Measurements from ENCODE around the gene GDF11. TPM values are rescaled to one million over a fixed set of nuclear protein-coding genes. Genes with fewer than 3 reads are reported as not detected.

The GDF11 gene
- total RNA-seq, 1 experiment from 2014 or later, result 31.8 TPM

GRCh38 chr12:55720071-55720564 is 22.8 kb upstream of the GDF11 start, which contains the start of gene RDH5:
Gene RDH5, plus strand, starts transcription at chr12:55720393. Its CDS starts 792 bp downstream, at chr12:55721185.
- Mint-ChIP-seq H3K4me3 (no peak within 1 kb of the TSS), H3K9me3 (peaks cover 0 to 3% of the 10 kb centered on the region in 2 experiments; a peak in 3 of 5 replicates), H3K36me3 (ENCODE audit: insufficient read depth in 1 of 3, low read depth in 3 of 3) (peaks cover 3 to 30% (median 21%) of the 10 kb centered on the region in 3 experiments; a peak in 6 of 7 replicates), H3K27ac (peak within 1 kb of the TSS in 2 of 3 experiments; percentile 68 to 75; a peak in 3 of 7 replicates), H3K4me1 (peaks cover 44 to 46% of the 10 kb centered on the region in 2 experiments), H3K27me3 (ENCODE audit: low read depth) (peaks cover 4% of the 10 kb centered on the region)
- no peak within 1 kb of the TSS for H2BK12ac ChIP-seq (ENCODE audit: insufficient read length, low read depth, low read length)
- H4K5ac ChIP-seq (ENCODE audit: insufficient read length, low read depth, low read length), result no peak within 1 kb of the TSS
- H3K56ac ChIP-seq (ENCODE audit: insufficient read length, low read depth, low read length), result no peak within 1 kb of the TSS
- H3K27me3 ChIP-seq (ENCODE audit: insufficient read depth, low read length), result no peaks in the 10 kb centered on the region
- no peak within 1 kb of the TSS for H2BK120ac ChIP-seq (ENCODE audit: low read depth, low read length, poor library complexity, severe bottlenecking)
- no peak within 1 kb of the TSS for H3K4ac ChIP-seq (ENCODE audit: low read depth, low read length)
- no peak within 1 kb of the TSS for H2BK5ac ChIP-seq (ENCODE audit: insufficient read length, low read length)
- no peak within 1 kb of the TSS for H3K4me2 ChIP-seq (ENCODE audit: insufficient read depth, insufficient read length, low read length)
- no peak within 1 kb of the TSS for H2BK20ac ChIP-seq (ENCODE audit: low read depth, low read length, poor library complexity, severe bottlenecking)
- H3K18ac ChIP-seq (ENCODE audit: insufficient read length, low read depth, low read length), result no peak within 1 kb of the TSS
- no peak within 1 kb of the TSS for H2AFZ ChIP-seq (ENCODE audit: low read length)
- no peak within 1 kb of the TSS for H3K14ac ChIP-seq (ENCODE audit: insufficient read depth, low read length)
- no peaks in the 10 kb centered on the region for H4K20me1 ChIP-seq (ENCODE audit: control insufficient read depth, insufficient read depth, insufficient read length)
- no peak within 1 kb of the TSS for H3K27ac ChIP-seq (ENCODE audit: insufficient read length, low read depth, low read length)
- no peak within 1 kb of the TSS for H3T11ph ChIP-seq (ENCODE audit: low read length)
- H2AK5ac ChIP-seq (ENCODE audit: insufficient read length, low read length), result no peak within 1 kb of the TSS
- no peaks in the 10 kb centered on the region for H3K79me2 ChIP-seq (ENCODE audit: insufficient read depth, low read length)
- peaks cover 9% of the 10 kb centered on the region for H3K23me2 ChIP-seq (ENCODE audit: insufficient read length, low read depth, low read length, poor library complexity, severe bottlenecking)
- no CpG with 5 or more reads among the region's 6 CpGs for WGBS (ENCODE audit: extremely low coverage, insufficient read length, low lambda C conversion rate)
- H2BK15ac ChIP-seq (ENCODE audit: low read depth, low read length), result no peak within 1 kb of the TSS
- H3K4me1 ChIP-seq (ENCODE audit: insufficient read depth, low read length), result peaks cover 13% of the 10 kb centered on the region; the same call in 1 of the 2 replicates
- no peak within 1 kb of the TSS for H4K91ac ChIP-seq (ENCODE audit: insufficient read length, low read depth, low read length)
- H3K23ac ChIP-seq (ENCODE audit: insufficient read length, low read depth, low read length), result no peak within 1 kb of the TSS
- H4K8ac ChIP-seq (replicated peaks; ENCODE audit: insufficient read length, low read depth, low read length), result no peak within 1 kb of the TSS
- no peak for TF ChIP-seq CTCF (conservative IDR thresholded peaks at IDR 0.05)
- H3K9ac ChIP-seq (ENCODE audit: extremely low read depth, insufficient read length, low read length), result no peak within 1 kb of the TSS
- no peak for DNase-seq
- H3K9me3 ChIP-seq (ENCODE audit: control insufficient read depth, low read depth, low read length), result no peaks in the 10 kb centered on the region
- no peaks in the 10 kb centered on the region for H3K79me1 ChIP-seq (ENCODE audit: insufficient read depth, low read depth, low read length, poor library complexity, severe bottlenecking)
